NB4 (cell line): ENCODE measurements around the gene KDM6A.
"Not testable (repeated sequence)": the region's sequence is repeated elsewhere in the genome, so short reads cannot be mapped to it uniquely, and the experiment has no call there.

Experiments
- POLR2A ChIP-seq: IDR thresholded peaks from 2 replicates; pipeline ENCODE4 v1.6.1; 2011; ENCODE audit warnings: mild to moderate bottlenecking; ENCODE audit not compliant: insufficient read length; ENCODE audit errors: extremely low read depth
- TF ChIP-seq, protein P1 (sequence below): IDR thresholded peaks from one replicate; pipeline ENCODE4 v1.5.1; 2012; ENCODE audit warnings: low read depth, low read length

DNA sequence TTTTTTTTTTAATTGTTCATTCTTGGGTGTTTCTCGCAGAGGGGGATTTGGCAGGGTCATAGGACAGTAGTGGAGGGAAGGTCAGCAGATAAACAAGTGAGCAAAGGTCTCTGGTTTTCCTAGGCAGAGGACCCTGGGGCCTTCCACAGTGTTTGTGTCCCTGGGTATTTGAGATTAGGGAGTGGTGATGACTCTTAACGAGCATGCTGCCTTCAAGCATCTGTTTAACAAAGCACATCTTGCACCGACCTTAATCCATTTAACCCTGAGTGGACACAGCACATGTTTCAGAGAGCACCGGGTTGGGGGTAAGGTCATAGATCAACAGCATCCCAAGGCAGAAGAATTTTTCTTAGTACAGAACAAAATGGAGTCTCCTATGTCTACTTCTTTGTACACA, 37.5 kb downstream of the KDM6A start:
- not testable (repeated sequence) for TF ChIP-seq POLR2A
- TF ChIP-seq, protein P1, sequence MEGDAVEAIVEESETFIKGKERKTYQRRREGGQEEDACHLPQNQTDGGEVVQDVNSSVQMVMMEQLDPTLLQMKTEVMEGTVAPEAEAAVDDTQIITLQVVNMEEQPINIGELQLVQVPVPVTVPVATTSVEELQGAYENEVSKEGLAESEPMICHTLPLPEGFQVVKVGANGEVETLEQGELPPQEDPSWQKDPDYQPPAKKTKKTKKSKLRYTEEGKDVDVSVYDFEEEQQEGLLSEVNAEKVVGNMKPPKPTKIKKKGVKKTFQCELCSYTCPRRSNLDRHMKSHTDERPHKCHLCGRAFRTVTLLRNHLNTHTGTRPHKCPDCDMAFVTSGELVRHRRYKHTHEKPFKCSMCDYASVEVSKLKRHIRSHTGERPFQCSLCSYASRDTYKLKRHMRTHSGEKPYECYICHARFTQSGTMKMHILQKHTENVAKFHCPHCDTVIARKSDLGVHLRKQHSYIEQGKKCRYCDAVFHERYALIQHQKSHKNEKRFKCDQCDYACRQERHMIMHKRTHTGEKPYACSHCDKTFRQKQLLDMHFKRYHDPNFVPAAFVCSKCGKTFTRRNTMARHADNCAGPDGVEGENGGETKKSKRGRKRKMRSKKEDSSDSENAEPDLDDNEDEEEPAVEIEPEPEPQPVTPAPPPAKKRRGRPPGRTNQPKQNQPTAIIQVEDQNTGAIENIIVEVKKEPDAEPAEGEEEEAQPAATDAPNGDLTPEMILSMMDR = not testable (repeated sequence)
